ENCODE measurements around the gene CDK14.

GRCh38 chr7:90655566-90655965, 59.4 kb downstream of the CDK14 start:
- TF ChIP-seq USF1 (IDR thresholded peaks at IDR 0.05), result no peak
- TF ChIP-seq REST (IDR thresholded peaks at IDR 0.05; ENCODE audit: low read depth), result no peak
- TF ChIP-seq RAD21 (IDR thresholded peaks at IDR 0.05; ENCODE audit: low read depth), result no peak
- no peak for TF ChIP-seq YY1 (IDR thresholded peaks at IDR 0.05; ENCODE audit: low read depth)
- TF ChIP-seq NFIC (IDR thresholded peaks at IDR 0.05), result no peak
- TF ChIP-seq CREB1 (IDR thresholded peaks at IDR 0.05; ENCODE audit: low read depth), result no peak
- TF ChIP-seq TAF1 (IDR thresholded peaks at IDR 0.05; ENCODE audit: low read depth), result no peak
- TF ChIP-seq CEBPB (IDR thresholded peaks at IDR 0.05), result no peak
- no peak for TF ChIP-seq EP300 (IDR thresholded peaks at IDR 0.05; ENCODE audit: borderline replicate concordance)
- no peak for TF ChIP-seq FOXM1 (IDR thresholded peaks at IDR 0.05; ENCODE audit: borderline replicate concordance, low read depth)
- TF ChIP-seq EGR1 (IDR thresholded peaks at IDR 0.05), result no peak
- no peak for TF ChIP-seq TCF12 (IDR thresholded peaks at IDR 0.05; ENCODE audit: low read depth)
- no peak for TF ChIP-seq MAX (IDR thresholded peaks at IDR 0.05)
